ENCODE measurements around the gene SRSF10. TPM values are rescaled to one million over a fixed set of nuclear protein-coding genes. Genes with fewer than 3 reads are reported as not detected.

SRSF10 gene
- 169 and 504 TPM in 2 replicates for total RNA-seq (2011; cell fraction: chromatin; rRNA removed; ENCODE audit: low replicate concordance)
- total RNA-seq (2011; cell fraction: nucleolus; rRNA removed) = 115 and 121 TPM in 2 replicates
- 210 and 328 TPM in 2 replicates for total RNA-seq (2011; cell fraction: nucleoplasm; rRNA removed)
- total RNA-seq (2014; rRNA removed) = 147 and 154 TPM in 2 replicates
- 246 and 266 TPM in 2 replicates for total RNA-seq (2014; rRNA removed; fragmentation: Illumina TruSeq; extraction: Trizol)
- total RNA-seq (2015; rRNA removed; fragmentation: Illumina TruSeq; extraction: Trizol) = 250 and 264 TPM in 2 replicates
- total RNA-seq (2021) = 154 and 165 TPM in 2 replicates
- 163 and 205 TPM in 2 replicates for polyA plus RNA-seq (2011; rRNA removed)
- polyA plus RNA-seq (2011; cell fraction: cytosol; rRNA removed) = 84.6 and 130 TPM in 2 replicates
- 253 and 293 TPM in 2 replicates for polyA plus RNA-seq (2011; cell fraction: nucleus; rRNA removed)
- 138 and 150 TPM in 2 replicates for polyA plus RNA-seq (2012)
- polyA plus RNA-seq (2014; fragmentation: Illumina TruSeq; extraction: Trizol) = 200 and 256 TPM in 2 replicates
- polyA plus RNA-seq (2014; fragmentation: Nextera tagmentation; extraction: Ambion mirVana) = 100 to 1,000 TPM; 191 to 226 TPM
- polyA plus RNA-seq (2014; rRNA removed) = 173 and 184 TPM in 2 replicates
- polyA minus RNA-seq (2011; rRNA and poly(A)+ RNA removed) = 251 and 281 TPM in 2 replicates
- 75.5 and 78.6 TPM in 2 replicates for polyA minus RNA-seq (2011; cell fraction: cytosol; rRNA and poly(A)+ RNA removed)
- 265 and 458 TPM in 2 replicates for polyA minus RNA-seq (2011; cell fraction: nucleus; rRNA and poly(A)+ RNA removed)
- Bru-seq, nascent RNA = percentile 99 among the genes with signal in this experiment
- BruChase-seq, experiment 1, labeled RNA remaining after a 2-hour chase = percentile 99 among the genes with signal in this experiment
- percentile 99 among the genes with signal in this experiment for BruChase-seq, experiment 2, labeled RNA remaining after a 6-hour chase
- long read RNA-seq, experiment 1, partial matches to known transcripts = 10 of 115 reads
- long read RNA-seq, experiment 1, other reads (novel, unspliced or antisense) = 90 of 115 reads
- long read RNA-seq, experiment 2, partial matches to known transcripts = 4 of 65 reads
- long read RNA-seq, experiment 2, other reads (novel, unspliced or antisense) = 60 of 65 reads
- long read RNA-seq, experiment 3, transcript SRSF10-212 (3 exons, 790 nt) = major isoform, 5 of 21 reads
- long read RNA-seq, experiment 3, partial matches to known transcripts = 1 of 21 reads
- long read RNA-seq, experiment 3, other reads (novel, unspliced or antisense) = 10 of 21 reads

GRCh38 chr1:23979881-23980727, at the start of gene SRSF10:
SRSF10 (minus strand) TSS chr1:23980327; CDS start chr1:23980255, 72 bp downstream.
- Histone ChIP-seq H4K20me1 (replicated peaks; ENCODE audit: control insufficient read depth, insufficient read depth, low read length) (peaks cover 34% of the 10 kb centered on the region), H3K79me2 (ENCODE audit: control insufficient read depth, insufficient read depth, low read length) (peaks cover 55% of the 10 kb centered on the region), H3K4me1 (replicated peaks in 1 of 2; ENCODE audit: control insufficient read depth in 2 of 2, insufficient read depth in 2 of 2, low read length in 2 of 2) (peaks cover 12 to 20% of the 10 kb centered on the region in 2 experiments), H3K9me1 (ENCODE audit: control insufficient read depth, insufficient read depth, low read length) (no peaks in the 10 kb centered on the region), H2AFZ (ENCODE audit: low read depth, low read length) (peak within 1 kb of the TSS; percentile 96), H3K27me3 (ENCODE audit: control insufficient read depth in 2 of 2, insufficient read depth in 2 of 2, low read length in 2 of 2) (no peaks in the 10 kb centered on the region), H3K36me3 (ENCODE audit: control insufficient read depth, insufficient read depth, low read length) (peaks cover 43% of the 10 kb centered on the region), H3K9ac (ENCODE audit: insufficient read depth in 1 of 2, low read depth in 2 of 2, low read length in 2 of 2) (peak within 1 kb of the TSS; percentile 99 to 100), H3K9me3 (replicated peaks; ENCODE audit: control insufficient read depth, insufficient read depth, low read depth, low read length) (no peaks in the 10 kb centered on the region), H3K27ac (ENCODE audit: extremely low read depth, low read depth, low read length) (peak within 1 kb of the TSS; percentile 97), H3K4me3 (peak within 1 kb of the TSS; percentile 87), H3K4me2 (ENCODE audit: insufficient read depth, low read length) (peak within 1 kb of the TSS; percentile 96)
- intact Hi-C loops (cut with micrococcal nuclease) = loop anchor here (1.0 kb wide), 1 partner anchor 21 kb away; the partner anchor contains the start of gene PNRC2
- ATAC-seq (peak; percentile 96), DNase-seq (ENCODE audit: extremely low read depth in 1 of 4, low spot score in 3 of 4) (peak; percentile 98 to 100 (median 98)), FAIRE-seq (peak; percentile 91)
- ChIA-PET POLR2A (interaction anchor here (0.6 to 2.4 kb wide), 17 partner anchors 8 to 458 kb away, joined by 3 to 23 read pairs (median 4); partner anchors contain the start of gene PNRC2), CTCF (ENCODE audit: low intra/inter-chr PET ratio) (no interaction called here)
- 2% methylated on average over 72 of the region's 84 CpGs for WGBS (ENCODE audit: insufficient coverage, low coverage, missing lambda C conversion rate)
- in situ Hi-C loops (cut with MboI) = no loop called here
- no TSS peak for BruUV-seq (replicated peaks)
- peak; percentile 77; the same call in 1 of the 2 replicates for TF ChIP-seq POLR2AphosphoS2 (IDR thresholded peaks at IDR 0.05; ENCODE audit: low read length)
- peak; percentile 85 for TF ChIP-seq ELF1 (tag; IDR thresholded peaks at IDR 0.05)
- TF ChIP-seq, protein P1, sequence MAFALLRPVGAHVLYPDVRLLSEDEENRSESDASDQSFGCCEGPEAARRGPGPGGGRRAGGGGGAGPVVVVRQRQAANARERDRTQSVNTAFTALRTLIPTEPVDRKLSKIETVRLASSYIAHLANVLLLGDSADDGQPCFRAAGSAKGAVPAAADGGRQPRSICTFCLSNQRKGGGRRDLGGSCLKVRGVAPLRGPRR (CRISPR knock-in tag; IDR thresholded peaks at IDR 0.05) = no peak
- TF ChIP-seq HNRNPK (IDR thresholded peaks at IDR 0.05; ENCODE audit: low read depth, low read length, poor library complexity, severe bottlenecking) = peak; percentile 33
- TF ChIP-seq ZZZ3 (IDR thresholded peaks at IDR 0.05) = peak; percentile 98
- TF ChIP-seq NR2C2 (CRISPR knock-in tag; IDR thresholded peaks at IDR 0.05) = peak; percentile 71
- peak; percentile 69 for TF ChIP-seq NR2C2 (tag; IDR thresholded peaks at IDR 0.05)
- TF ChIP-seq NFRKB (IDR thresholded peaks at IDR 0.05; ENCODE audit: low read depth) = peak; percentile 93
- peak; percentile 97 for TF ChIP-seq L3MBTL2 (IDR thresholded peaks at IDR 0.05)
- peak; percentile 70 for TF ChIP-seq ZNF511 (CRISPR knock-in tag; IDR thresholded peaks at IDR 0.05)
- 0 out of 2 replicates have a peak, but pooled peaks have one; percentile 81 for TF ChIP-seq DPF2 (IDR thresholded peaks at IDR 0.05)
- TF ChIP-seq, protein P2, sequence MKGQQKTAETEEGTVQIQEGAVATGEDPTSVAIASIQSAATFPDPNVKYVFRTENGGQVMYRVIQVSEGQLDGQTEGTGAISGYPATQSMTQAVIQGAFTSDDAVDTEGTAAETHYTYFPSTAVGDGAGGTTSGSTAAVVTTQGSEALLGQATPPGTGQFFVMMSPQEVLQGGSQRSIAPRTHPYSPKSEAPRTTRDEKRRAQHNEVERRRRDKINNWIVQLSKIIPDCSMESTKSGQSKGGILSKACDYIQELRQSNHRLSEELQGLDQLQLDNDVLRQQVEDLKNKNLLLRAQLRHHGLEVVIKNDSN (CRISPR knock-in tag; IDR thresholded peaks at IDR 0.05) = peak; percentile 32; the same call in 1 of the 2 replicates
- peak; percentile 20; the same call in 1 of the 2 replicates for TF ChIP-seq NCOA1 (IDR thresholded peaks at IDR 0.05; ENCODE audit: low read depth)
- peak; percentile 83 for TF ChIP-seq TAF9B (IDR thresholded peaks at IDR 0.05; ENCODE audit: partially characterized antibody)
- TF ChIP-seq KLF6 (CRISPR knock-in tag; IDR thresholded peaks at IDR 0.05; ENCODE audit: borderline replicate concordance) = no peak
- peak; percentile 68 for TF ChIP-seq SMARCA4 (IDR thresholded peaks at IDR 0.05)

Measured in K562 (cell line).